WTC11 (cell line): Measurements from ENCODE around the gene TSC22D4. TPM values are rescaled to one million over a fixed set of nuclear protein-coding genes. Genes with fewer than 3 reads are reported as not detected.

Experiments
- total RNA-seq: library from RNA; stranded (reverse); gene quantifications from 3 replicates; pipeline ENCODE4 v1.2.3, GENCODE V29; 2021

The TSC22D4 gene
- total RNA-seq, 1 experiment from 2014 or later: 34.5 TPM

Other genes starting within 250 kb of the TSC22D4 start
- gene SPDYE3, start 171.5 kb downstream of the TSC22D4 start, total RNA-seq: not detected in 3 replicates
- gene PILRB, start 121.1 kb downstream of the TSC22D4 start, total RNA-seq: 30.2 to 35.8 TPM (median 30.7 TPM) in 3 replicates
- 1.8 to 3.2 TPM (median 3.0 TPM) in 3 replicates for gene PILRA, start 105.7 kb downstream of the TSC22D4 start, total RNA-seq
- gene ZCWPW1, start 50.5 kb downstream of the TSC22D4 start, total RNA-seq: 1.4 to 1.5 TPM (median 1.4 TPM) in 3 replicates
- gene MEPCE, start 49.4 kb downstream of the TSC22D4 start, total RNA-seq: 41.9 to 49.6 TPM (median 47.7 TPM) in 3 replicates
- gene PPP1R35, start 42.7 kb downstream of the TSC22D4 start, total RNA-seq: 85.9 to 90.8 TPM (median 88.3 TPM) in 3 replicates
- 0.33 to 0.48 TPM (median 0.39 TPM) in 3 replicates for gene SPACDR, start 15.0 kb downstream of the TSC22D4 start, total RNA-seq
- gene NYAP1, start 4.7 kb upstream of the TSC22D4 start, total RNA-seq: 6.2 to 7.6 TPM (median 6.7 TPM) in 3 replicates
- gene AGFG2, start 60.0 kb upstream of the TSC22D4 start, total RNA-seq: 6.4 to 7.4 TPM (median 7.4 TPM) in 3 replicates
- gene SAP25, start 94.7 kb upstream of the TSC22D4 start, total RNA-seq: 9.3 to 11.7 TPM (median 9.7 TPM) in 3 replicates
- gene LRCH4, start 106.9 kb upstream of the TSC22D4 start, total RNA-seq: 52.0 to 59.6 TPM (median 56.7 TPM) in 3 replicates
- gene FBXO24, start 107.1 kb upstream of the TSC22D4 start, total RNA-seq: 0.70 to 1.3 TPM (median 0.94 TPM) in 3 replicates
- 53.5 to 74.8 TPM (median 70.4 TPM) in 3 replicates for gene PCOLCE, start 123.1 kb upstream of the TSC22D4 start, total RNA-seq
- 21.9 to 22.4 TPM (median 22.0 TPM) in 3 replicates for gene MOSPD3, start 133.3 kb upstream of the TSC22D4 start, total RNA-seq
- 5.7 to 7.1 TPM (median 5.8 TPM) in 3 replicates for gene TFR2, start 162.3 kb upstream of the TSC22D4 start, total RNA-seq
- 0.96 to 1.3 TPM (median 0.99 TPM) in 3 replicates for gene ACTL6B, start 177.2 kb upstream of the TSC22D4 start, total RNA-seq
- 182 to 194 TPM (median 184 TPM) in 3 replicates for gene GNB2, start 194.5 kb upstream of the TSC22D4 start, total RNA-seq
- gene GIGYF1, start 215.0 kb upstream of the TSC22D4 start, total RNA-seq: 116 to 130 TPM (median 123 TPM) in 3 replicates
- gene POP7, start 226.9 kb upstream of the TSC22D4 start, total RNA-seq: 71.9 to 79.2 TPM (median 78.1 TPM) in 3 replicates
- gene EPO, start 241.3 kb upstream of the TSC22D4 start, total RNA-seq: 0.63 to 0.76 TPM (median 0.66 TPM) in 3 replicates